ENCODE results near the gene PRKRA. TPM values are rescaled to one million over a fixed set of nuclear protein-coding genes. Genes with fewer than 3 reads are reported as not detected.

Gene PRKRA
- total and polyA plus RNA-seq, 2 of the 8 experiments (the other 6 are each of a cell fraction or from before 2014, with no cell fraction given) = 25.4 to 60.4 TPM

- no peak overlapping the region for H3K14ac ChIP-seq (ENCODE audit: insufficient read length)
- DNase-seq (ENCODE audit: low read depth in 1 of 2, low spot score in 2 of 2) = no peak
- no peak overlapping the region for H2AK5ac ChIP-seq (ENCODE audit: low read depth, low read length)
- no peaks in the 10 kb centered on the region for H3K79me1 ChIP-seq (ENCODE audit: low read depth, low read length)
- no peak overlapping the region for H2BK12ac ChIP-seq (ENCODE audit: low read depth, low read length)
- CTCF ChIA-PET (ENCODE audit: partially characterized antibody) = interaction anchor here (1.1 to 2.0 kb wide), 2 partner anchors 22 to 584 kb away, joined by 3 to 4 read pairs; no protein-coding TSS in a partner anchor
- H3K27ac ChIP-seq (ENCODE audit: low read depth, low read length) = no peak overlapping the region
- 89% methylated on average over 2 of the region's 2 CpGs; no CpG with 5 or more reads in 1 of the 2 experiments for WGBS, 2 experiments (ENCODE audit: extremely low coverage in 1 of 2, insufficient coverage in 1 of 2, insufficient read length in 1 of 2, insufficient replicate concordance in 2 of 2, low coverage in 1 of 2, low lambda C conversion rate in 2 of 2, missing lambda C conversion rate in 1 of 2)
- no peak overlapping the region for H2BK15ac ChIP-seq (ENCODE audit: low read length)
- POLR2A ChIA-PET (ENCODE audit: partially characterized antibody) = no interaction called here
- no peaks in the 10 kb centered on the region for H4K20me1 ChIP-seq (replicated peaks in 1 of 2; ENCODE audit: control insufficient read depth in 1 of 2, insufficient read depth in 2 of 2, low read length in 2 of 2)
- no peak overlapping the region for H3K23ac ChIP-seq (ENCODE audit: insufficient read length)
- no peak overlapping the region for H3K4me3 ChIP-seq (ENCODE audit: extremely low read depth in 1 of 4, insufficient read depth in 2 of 4, low read depth in 3 of 4, low read length in 4 of 4)
- no peaks in the 10 kb centered on the region for H3K4me1 ChIP-seq (replicated peaks in 1 of 4; ENCODE audit: control insufficient read depth in 3 of 4, insufficient read depth in 4 of 4, low read length in 3 of 4)
- no peak overlapping the region for H4K91ac ChIP-seq (replicated peaks; ENCODE audit: insufficient read length, low read length)
- no peak overlapping the region for H2BK5ac ChIP-seq (ENCODE audit: low read depth, low read length)
- H3K18ac ChIP-seq (ENCODE audit: extremely low read depth, low read length) = no peak overlapping the region
- H2BK120ac ChIP-seq (replicated peaks; ENCODE audit: low read depth, low read length) = no peak overlapping the region
- H2AFZ ChIP-seq (ENCODE audit: low read length) = no peak overlapping the region
- peaks cover 9 to 80% (median 41%) of the 10 kb centered on the region in 4 experiments for H3K36me3 ChIP-seq (ENCODE audit: control insufficient read depth in 2 of 4, insufficient read depth in 4 of 4, low read length in 3 of 4)
- FAIRE-seq = no peak
- H4K8ac ChIP-seq (ENCODE audit: extremely low read depth, insufficient read depth, low read length) = no peak overlapping the region
- no peak overlapping the region for H3K9ac ChIP-seq (replicated peaks in 1 of 4; ENCODE audit: extremely low read depth in 1 of 4, low read depth in 3 of 4, low read length in 3 of 4)
- H3K27me3 ChIP-seq (replicated peaks in 1 of 4; ENCODE audit: control insufficient read depth in 3 of 4, extremely low read depth in 1 of 4, insufficient read depth in 3 of 4, low read length in 3 of 4) = no peaks in the 10 kb centered on the region
- no peaks in the 10 kb centered on the region for H3K9me3 ChIP-seq (ENCODE audit: insufficient read depth in 2 of 2, low read depth in 1 of 2, low read length in 1 of 2)
- no peaks in the 10 kb centered on the region for H3K23me2 ChIP-seq (ENCODE audit: low read depth, low read length)
- H3K56ac ChIP-seq (replicated peaks; ENCODE audit: insufficient read length, low read depth, low read length) = no peak overlapping the region
- no peak overlapping the region for H2BK20ac ChIP-seq (ENCODE audit: low read length)
- H3K79me2 ChIP-seq (ENCODE audit: control insufficient read depth in 1 of 2, insufficient read depth in 2 of 2, low read length in 2 of 2) = no peaks in the 10 kb centered on the region
- H4K5ac ChIP-seq (ENCODE audit: insufficient read length, low read depth, low read length) = no peak overlapping the region
- H3K4me2 ChIP-seq (ENCODE audit: insufficient read depth in 1 of 2, low read depth in 2 of 2, low read length in 2 of 2) = no peak overlapping the region
- no peak for TF ChIP-seq YY1 (IDR thresholded peaks at IDR 0.05; ENCODE audit: low read depth, low read length)
- no peak for TF ChIP-seq JUND (IDR thresholded peaks at IDR 0.05; ENCODE audit: low read length)
- no peak for TF ChIP-seq NANOG (IDR thresholded peaks at IDR 0.05; ENCODE audit: insufficient read depth, low read depth, low read length, poor library complexity, severe bottlenecking)
- TF ChIP-seq CHD2 (IDR thresholded peaks at IDR 0.05; ENCODE audit: low read length) = no peak
- no peak for TF ChIP-seq EZH2 (IDR thresholded peaks at IDR 0.05; ENCODE audit: low read depth, low read length, severe bottlenecking)
- no peak for TF ChIP-seq GABPA (IDR thresholded peaks at IDR 0.05; ENCODE audit: borderline replicate concordance, insufficient read depth, low read length)
- TF ChIP-seq FOSL1 (IDR thresholded peaks at IDR 0.05; ENCODE audit: insufficient read depth, low read depth, low read length) = no peak
- no peak for TF ChIP-seq EP300 (IDR thresholded peaks at IDR 0.05; ENCODE audit: borderline replicate concordance in 1 of 2, low read depth in 2 of 2, low read length in 2 of 2)
- H3K4ac ChIP-seq (replicated peaks; ENCODE audit: insufficient read length, low read depth, low read length) = no peak overlapping the region
Measured at GRCh38 chr2:178436662-178437061, 14.3 kb downstream of the PRKRA start.

Data from H1 (cell line).